ENCODE data around the gene CNST. TPM values are rescaled to one million over a fixed set of nuclear protein-coding genes. Genes with fewer than 3 reads are reported as not detected.
A peak's percentile ranks its signal among the peaks of the same experiment; 100 is the strongest.

Gene CNST
- total and polyA plus RNA-seq, 8 donors = 3.6 to 12.9 (median 8.9) TPM

DNA sequence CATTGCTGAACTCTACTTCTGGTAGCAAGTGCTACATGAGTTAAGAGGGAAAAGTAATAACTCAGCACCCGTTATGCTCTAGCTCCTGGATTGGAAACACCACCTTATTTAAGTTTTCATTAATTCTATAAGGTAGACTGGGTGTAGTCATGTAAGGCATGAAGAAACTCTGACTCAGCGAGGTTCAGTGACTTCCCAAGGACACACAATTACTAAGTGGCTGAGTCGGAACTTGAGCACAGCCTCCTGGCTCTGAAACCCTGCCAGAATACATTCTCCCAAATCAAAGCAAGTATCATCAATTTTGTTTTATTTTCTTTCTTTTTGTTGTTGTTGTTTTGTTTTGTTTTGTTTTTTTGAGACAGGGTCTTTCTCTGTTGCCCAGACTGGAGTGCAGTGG, 128.9 kb downstream of the CNST start:
- no peak for FAIRE-seq
- TF ChIP-seq, protein P1, sequence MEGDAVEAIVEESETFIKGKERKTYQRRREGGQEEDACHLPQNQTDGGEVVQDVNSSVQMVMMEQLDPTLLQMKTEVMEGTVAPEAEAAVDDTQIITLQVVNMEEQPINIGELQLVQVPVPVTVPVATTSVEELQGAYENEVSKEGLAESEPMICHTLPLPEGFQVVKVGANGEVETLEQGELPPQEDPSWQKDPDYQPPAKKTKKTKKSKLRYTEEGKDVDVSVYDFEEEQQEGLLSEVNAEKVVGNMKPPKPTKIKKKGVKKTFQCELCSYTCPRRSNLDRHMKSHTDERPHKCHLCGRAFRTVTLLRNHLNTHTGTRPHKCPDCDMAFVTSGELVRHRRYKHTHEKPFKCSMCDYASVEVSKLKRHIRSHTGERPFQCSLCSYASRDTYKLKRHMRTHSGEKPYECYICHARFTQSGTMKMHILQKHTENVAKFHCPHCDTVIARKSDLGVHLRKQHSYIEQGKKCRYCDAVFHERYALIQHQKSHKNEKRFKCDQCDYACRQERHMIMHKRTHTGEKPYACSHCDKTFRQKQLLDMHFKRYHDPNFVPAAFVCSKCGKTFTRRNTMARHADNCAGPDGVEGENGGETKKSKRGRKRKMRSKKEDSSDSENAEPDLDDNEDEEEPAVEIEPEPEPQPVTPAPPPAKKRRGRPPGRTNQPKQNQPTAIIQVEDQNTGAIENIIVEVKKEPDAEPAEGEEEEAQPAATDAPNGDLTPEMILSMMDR (IDR thresholded peaks at IDR 0.05) = no peak
- H3K4me1 ChIP-seq = peaks cover 0 to 8% (median 2%) of the 10 kb centered on the region in 3 donors
- no peaks in the 10 kb centered on the region for H3K36me3 ChIP-seq
- 50 to 53% methylated on average over 3 of the region's 3 CpGs for WGBS, 2 donors
- H3K9me3 ChIP-seq = no peaks in the 10 kb centered on the region
- DNase-seq = no peak
- intact Hi-C loops (cut with DNase I) = loop anchor here in 1 of 3 donors (10.0 kb wide), 1 partner anchor 190 kb away; the partner anchor contains the start of gene SMYD3
- no peaks in the 10 kb centered on the region for H3K27me3 ChIP-seq
- no peak overlapping the region for H3K27ac ChIP-seq
- ATAC-seq = peak in 1 of 4 donors; percentile 13
- H3K4me3 ChIP-seq = no peak overlapping the region

DNA sequence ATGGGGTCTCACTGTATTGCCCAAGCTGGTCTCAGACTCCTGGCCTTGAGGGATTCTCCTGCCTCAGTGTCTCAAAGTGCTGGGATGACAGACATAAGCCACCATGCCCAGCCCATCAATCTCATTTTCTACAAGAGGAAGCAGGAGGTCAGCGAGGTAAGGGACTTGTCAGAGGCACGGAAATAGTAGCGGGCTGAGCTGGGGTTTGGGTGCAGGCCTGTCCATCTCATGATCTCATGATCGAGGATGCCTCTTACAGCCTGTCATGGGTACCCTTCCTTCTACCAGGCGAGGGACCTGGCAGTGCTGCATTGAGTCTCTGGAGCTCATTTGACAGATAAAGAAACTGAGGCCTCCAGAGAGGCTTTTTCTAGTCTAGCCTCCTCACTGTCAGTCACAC, 129.4 kb downstream of the CNST start:
- no peaks in the 10 kb centered on the region for H3K27me3 ChIP-seq
- ATAC-seq (no peak), FAIRE-seq (no peak), DNase-seq (no peak)
- peaks cover 0 to 8% (median 2%) of the 10 kb centered on the region in 3 donors for H3K4me1 ChIP-seq
- intact Hi-C loops (cut with DNase I) = loop anchor here in 1 of 3 donors (10.0 kb wide), 1 partner anchor 191 kb away; the partner anchor contains the start of gene SMYD3
- no peak overlapping the region for H3K4me3 ChIP-seq
- TF ChIP-seq, protein P1 (IDR thresholded peaks at IDR 0.05) = no peak
- H3K27ac ChIP-seq = no peak overlapping the region
- 97 to 100% methylated on average over 5 of the region's 5 CpGs for WGBS, 2 donors
- H3K9me3 ChIP-seq = no peaks in the 10 kb centered on the region
- H3K36me3 ChIP-seq = no peaks in the 10 kb centered on the region

DNA sequence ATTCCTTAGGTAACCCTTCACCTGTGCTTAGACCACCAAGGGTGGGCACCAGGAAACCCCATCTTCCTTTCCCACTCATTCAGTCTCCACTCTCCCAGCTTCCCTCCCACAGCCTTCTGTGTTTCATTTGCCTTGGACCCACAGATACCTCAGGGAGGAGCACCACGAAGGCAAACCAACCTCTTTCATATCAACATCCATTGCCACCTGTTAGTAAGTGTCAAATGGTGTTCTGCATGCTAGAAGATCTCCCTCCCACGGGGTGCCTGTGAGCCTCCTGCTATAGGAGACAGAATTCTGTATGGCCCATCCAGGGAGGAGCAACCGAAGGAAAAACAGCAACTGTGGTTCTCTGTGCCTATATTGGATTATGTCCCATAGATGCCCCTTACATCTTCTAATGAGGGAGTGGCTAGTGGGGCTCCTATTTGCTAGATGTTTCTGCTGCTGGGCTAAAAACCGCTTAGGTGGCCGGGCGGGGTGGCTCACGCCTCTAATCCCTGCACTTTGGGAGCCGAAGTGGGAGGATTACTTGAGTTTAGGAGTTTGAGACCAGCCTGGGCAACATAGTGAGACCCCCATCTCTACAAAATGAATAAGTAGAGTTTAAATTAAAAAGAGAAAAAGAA, 132.3 kb downstream of the CNST start:
- Histone ChIP-seq H3K27me3 (no peaks in the 10 kb centered on the region), H3K9me3 (no peaks in the 10 kb centered on the region), H3K4me3 (peak overlapping the region in 2 of 4 donors; percentile 20 to 30), H3K27ac (peak overlapping the region in 1 of 4 donors; percentile 39), H3K36me3 (no peaks in the 10 kb centered on the region), H3K4me1 (peaks cover 0 to 8% (median 2%) of the 10 kb centered on the region in 3 donors)
- DNase-seq (no peak), FAIRE-seq (no peak), ATAC-seq (no peak)
- intact Hi-C loops (cut with DNase I) = loop anchor here in 1 of 3 donors (10.0 kb wide), 1 partner anchor 194 kb away; the partner anchor contains the start of gene SMYD3
- TF ChIP-seq, protein P1 (IDR thresholded peaks at IDR 0.05) = no peak
- WGBS, 2 donors = 71 to 81% methylated on average over 8 of the region's 8 CpGs

DNA sequence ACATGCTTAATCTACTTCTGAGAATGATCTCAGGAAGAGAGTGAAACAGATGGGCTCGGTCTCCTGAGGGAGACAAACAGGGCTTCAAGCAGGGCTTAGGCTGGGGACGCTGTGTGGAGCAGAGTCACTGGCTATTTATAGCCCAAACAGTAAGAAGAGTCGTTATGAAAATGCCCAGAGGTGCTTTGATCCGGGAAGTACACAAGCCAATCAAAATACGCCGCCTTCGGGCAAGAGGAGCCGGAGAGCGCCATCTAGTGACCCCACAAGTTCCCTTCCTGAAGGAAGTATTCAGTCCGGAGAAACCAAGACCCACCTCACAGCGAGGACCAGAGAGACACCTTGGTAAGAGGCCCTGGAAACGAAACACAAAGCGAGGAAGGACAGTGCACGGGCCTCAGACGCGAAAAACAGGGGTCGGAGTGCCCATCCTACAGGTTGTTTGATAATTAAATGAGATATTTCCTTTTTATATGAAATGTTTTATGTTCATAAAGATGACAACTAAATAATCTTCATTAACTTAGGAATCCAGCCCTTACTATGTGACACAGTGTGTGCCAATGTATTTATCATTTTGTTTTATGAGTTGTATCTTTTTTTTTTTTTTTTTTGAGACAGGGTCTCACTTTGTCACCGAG, 133.0 kb downstream of the CNST start:
- peak; percentile 47 for FAIRE-seq
- TF ChIP-seq, protein P1 (IDR thresholded peaks at IDR 0.05) = peak; percentile 73 to 80 (median 76)
- intact Hi-C loops (cut with DNase I) = loop anchor here in 1 of 3 donors (10.0 kb wide), 1 partner anchor 194 kb away; the partner anchor contains the start of gene SMYD3

More for the DNA sequence above, 133.0 kb downstream of the CNST start:
- 5 to 6% methylated on average over 17 to 18 of the region's 18 CpGs for WGBS, 2 donors
- peak; percentile 76 to 96 (median 88) for ATAC-seq
- Histone ChIP-seq H3K9me3 (no peaks in the 10 kb centered on the region), H3K4me3 (peak overlapping the region in 2 of 4 donors; percentile 20 to 30), H3K4me1 (peaks cover 0 to 8% (median 2%) of the 10 kb centered on the region in 3 donors), H3K36me3 (no peaks in the 10 kb centered on the region), H3K27ac (peak overlapping the region in 1 of 4 donors; percentile 39), H3K27me3 (no peaks in the 10 kb centered on the region)
- DNase-seq = peak; percentile 58 to 88 (median 84)

Data from pancreas (tissue), 10 donors.